GM20000 (cell line): Measurements from ENCODE around the gene SLC16A14.
A peak's percentile ranks its signal among the peaks of the same experiment; 100 is the strongest.
"Not testable (repeated sequence)": the region's sequence is repeated elsewhere in the genome, so short reads cannot be mapped to it uniquely, and the experiment has no call there.

ENCODE experiments used
- DNase-seq: peaks from one replicate; pipeline ENCODE4 v3.0.0; 2012; ENCODE audit warnings: low spot score
- TF ChIP-seq, protein P1 (sequence below): IDR thresholded peaks from 2 replicates; pipeline ENCODE4 v1.5.1; 2012; ENCODE audit warnings: mild to moderate bottlenecking, control low read depth; ENCODE audit errors: extremely low read depth, missing control alignments

The SLC16A14 gene

DNA sequence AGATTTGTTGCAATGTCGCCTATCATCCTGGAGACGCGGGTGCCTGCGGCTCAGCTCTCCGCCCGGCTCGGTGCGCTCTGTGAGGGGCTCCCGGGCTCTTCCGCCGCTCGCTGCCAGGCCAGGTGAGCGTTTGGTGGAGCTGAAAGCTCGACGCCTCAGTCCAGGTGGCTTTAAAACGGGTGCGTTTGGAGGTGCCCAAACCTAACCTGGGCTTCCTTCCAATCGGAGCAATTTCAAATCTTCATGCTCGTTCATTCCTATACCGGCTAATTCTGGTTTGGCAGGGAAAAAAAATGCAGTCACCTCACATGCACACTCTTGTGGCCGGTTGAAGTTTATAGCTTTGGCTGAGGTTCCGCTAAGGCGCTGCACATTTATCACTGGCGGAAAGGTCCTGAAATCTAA lies at the start of gene SLC16A14:
SLC16A14 (minus strand) TSS at position 274 of the 405 bp plus-strand sequence. CDS start 9,572 bp downstream, outside the sequence.
- DNase-seq, result peak; percentile 48
- TF ChIP-seq, protein P1, sequence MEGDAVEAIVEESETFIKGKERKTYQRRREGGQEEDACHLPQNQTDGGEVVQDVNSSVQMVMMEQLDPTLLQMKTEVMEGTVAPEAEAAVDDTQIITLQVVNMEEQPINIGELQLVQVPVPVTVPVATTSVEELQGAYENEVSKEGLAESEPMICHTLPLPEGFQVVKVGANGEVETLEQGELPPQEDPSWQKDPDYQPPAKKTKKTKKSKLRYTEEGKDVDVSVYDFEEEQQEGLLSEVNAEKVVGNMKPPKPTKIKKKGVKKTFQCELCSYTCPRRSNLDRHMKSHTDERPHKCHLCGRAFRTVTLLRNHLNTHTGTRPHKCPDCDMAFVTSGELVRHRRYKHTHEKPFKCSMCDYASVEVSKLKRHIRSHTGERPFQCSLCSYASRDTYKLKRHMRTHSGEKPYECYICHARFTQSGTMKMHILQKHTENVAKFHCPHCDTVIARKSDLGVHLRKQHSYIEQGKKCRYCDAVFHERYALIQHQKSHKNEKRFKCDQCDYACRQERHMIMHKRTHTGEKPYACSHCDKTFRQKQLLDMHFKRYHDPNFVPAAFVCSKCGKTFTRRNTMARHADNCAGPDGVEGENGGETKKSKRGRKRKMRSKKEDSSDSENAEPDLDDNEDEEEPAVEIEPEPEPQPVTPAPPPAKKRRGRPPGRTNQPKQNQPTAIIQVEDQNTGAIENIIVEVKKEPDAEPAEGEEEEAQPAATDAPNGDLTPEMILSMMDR, result no peak

DNA sequence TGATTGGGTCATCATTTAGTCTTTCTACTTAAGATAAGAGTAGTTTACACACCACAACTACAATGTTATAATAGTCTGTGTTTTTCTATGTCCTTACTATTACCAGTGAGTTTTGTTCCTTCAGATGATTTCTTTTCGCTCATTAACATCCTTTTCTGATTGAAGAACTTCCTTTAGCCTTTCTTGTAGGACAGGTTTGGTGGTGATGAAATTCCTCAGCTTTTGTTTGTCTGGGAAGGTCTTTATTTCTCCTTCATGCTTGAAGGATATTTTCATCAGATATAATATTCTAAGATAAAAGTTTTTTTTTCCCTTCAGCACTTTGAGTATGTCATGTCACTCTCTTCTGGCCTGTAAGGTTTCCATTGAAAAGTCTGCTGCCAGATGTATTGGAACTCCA lies 38.0 kb upstream of the SLC16A14 start:
- TF ChIP-seq, protein P1, result no peak
- no peak for DNase-seq

- DNase-seq, result not testable (repeated sequence)
Measured at GRCh38 chr2:230101967-230102366, 33.2 kb upstream of the SLC16A14 start.

DNA sequence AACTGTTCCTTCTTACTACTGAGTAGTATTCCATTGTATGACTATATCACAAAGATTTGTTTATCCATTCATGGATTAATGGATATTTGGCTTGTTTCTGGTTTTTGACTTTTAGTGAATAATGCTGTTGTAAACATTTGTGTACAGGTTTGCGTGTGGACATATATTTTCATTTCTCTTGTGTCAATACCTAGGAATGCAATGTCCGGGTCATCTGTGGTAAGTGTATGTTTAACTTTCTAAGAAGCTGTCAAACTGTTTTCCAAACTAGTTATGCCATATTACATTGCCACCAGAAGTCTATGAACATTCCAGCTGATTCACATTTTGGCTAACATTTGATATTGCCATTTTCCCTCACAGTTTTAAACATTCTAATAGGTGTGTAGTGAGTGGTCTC lies 29.1 kb upstream of the SLC16A14 start:
- DNase-seq, result no peak
- TF ChIP-seq, protein P1, result no peak

DNA sequence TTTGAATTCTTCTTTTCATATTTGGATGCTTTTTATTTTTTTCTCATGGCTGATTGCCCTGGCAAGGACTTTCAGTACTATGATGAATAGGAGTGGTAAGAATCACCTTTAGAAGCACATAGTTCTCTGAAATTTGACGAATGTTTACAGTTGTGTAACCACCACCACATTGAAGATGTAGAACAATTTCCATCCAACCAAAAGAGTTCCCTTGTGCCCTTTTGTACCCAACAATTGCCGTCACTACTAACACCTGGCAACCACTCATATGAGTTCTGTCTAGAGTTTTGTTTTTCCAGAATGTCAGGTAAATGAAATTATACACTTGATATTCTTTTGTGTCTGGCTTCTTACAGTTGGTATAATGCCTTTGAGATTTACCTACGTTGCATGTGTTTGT lies 28.7 kb upstream of the SLC16A14 start:
- no peak for DNase-seq
- TF ChIP-seq, protein P1, result no peak

DNA sequence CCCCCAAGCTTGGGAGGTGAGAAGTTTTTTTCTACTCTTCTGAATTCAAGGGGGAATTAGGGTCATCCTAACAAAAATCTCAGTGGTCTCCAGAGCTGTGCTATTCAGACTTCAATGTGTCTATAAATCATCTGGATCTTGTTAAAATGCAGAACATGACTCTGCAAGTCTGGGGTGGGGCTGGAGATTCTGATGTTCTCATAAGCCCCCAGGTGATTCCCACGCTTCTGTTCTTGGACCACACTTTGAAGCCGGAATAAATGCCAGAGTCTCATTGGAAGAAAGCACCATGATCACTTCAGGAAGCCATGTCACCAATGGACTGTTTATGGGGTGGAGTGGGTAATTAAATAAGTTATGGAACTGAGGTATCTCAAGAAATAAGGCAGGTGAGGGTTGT lies 22.2 kb upstream of the SLC16A14 start:
- TF ChIP-seq, protein P1, result no peak
- no peak for DNase-seq

GRCh38 chr2:230085201-230085600 lies 16.5 kb upstream of the SLC16A14 start:
- TF ChIP-seq, protein P1, result no peak
- DNase-seq, result no peak

GRCh38 chr2:230077851-230078547 lies 9.3 kb upstream of the SLC16A14 start:
- no peak for DNase-seq
- TF ChIP-seq, protein P1, result no peak
